ENCODE data around the gene ZNF862.

Gene ZNF862

GRCh38 chr7:149846436-149847046, 8.4 kb downstream of the ZNF862 start:
- DNase-seq: no peak

GRCh38 chr7:149849174-149849573, 11.0 kb downstream of the ZNF862 start:
- DNase-seq: no peak

- DNase-seq: no peak
These were observed 11.9 kb downstream of the ZNF862 start for GRCh38 chr7:149850007-149850594.

- no peak for DNase-seq
These were observed 12.5 kb downstream of the ZNF862 start for GRCh38 chr7:149850716-149851115.

GRCh38 chr7:149851449-149851848, 13.3 kb downstream of the ZNF862 start:
- DNase-seq: no peak

- no peak for DNase-seq
These were observed 15.0 kb downstream of the ZNF862 start for GRCh38 chr7:149853157-149853556.

GRCh38 chr7:149854611-149855360, 16.6 kb downstream of the ZNF862 start:
- DNase-seq: peak; percentile 68 to 82

- no peak for DNase-seq
These were observed 17.5 kb downstream of the ZNF862 start for GRCh38 chr7:149855361-149856305.

- DNase-seq: no peak
These were observed 18.4 kb downstream of the ZNF862 start for GRCh38 chr7:149856583-149856982.

- no peak for DNase-seq
These were observed 21.2 kb downstream of the ZNF862 start for GRCh38 chr7:149859369-149859768.

GRCh38 chr7:149859876-149860275, 21.7 kb downstream of the ZNF862 start:
- DNase-seq: no peak

- DNase-seq: no peak
These were observed 22.9 kb downstream of the ZNF862 start for GRCh38 chr7:149860821-149861727.

GRCh38 chr7:149861728-149862045, 23.5 kb downstream of the ZNF862 start:
- no peak for DNase-seq

- DNase-seq: no peak
These were observed 24.0 kb downstream of the ZNF862 start for GRCh38 chr7:149862156-149862555.

GRCh38 chr7:149863500-149863899, 25.3 kb downstream of the ZNF862 start:
- no peak for DNase-seq

GRCh38 chr7:149864023-149864422, 25.8 kb downstream of the ZNF862 start:
- DNase-seq: no peak

- DNase-seq: no peak
These were observed 26.6 kb downstream of the ZNF862 start for GRCh38 chr7:149864751-149865150.

- no peak for DNase-seq
These were observed 27.3 kb downstream of the ZNF862 start for GRCh38 chr7:149865437-149865836.

GRCh38 chr7:149866139-149866778, 28.1 kb downstream of the ZNF862 start:
- DNase-seq: no peak

- no peak for DNase-seq
These were observed 28.7 kb downstream of the ZNF862 start for GRCh38 chr7:149866779-149867447.
